ENCODE measurements around the gene NR5A1. TPM values are rescaled to one million over a fixed set of nuclear protein-coding genes. Genes with fewer than 3 reads are reported as not detected.

Gene NR5A1
- total RNA-seq, 6 experiments from 2014 or later = not detected

DNA sequence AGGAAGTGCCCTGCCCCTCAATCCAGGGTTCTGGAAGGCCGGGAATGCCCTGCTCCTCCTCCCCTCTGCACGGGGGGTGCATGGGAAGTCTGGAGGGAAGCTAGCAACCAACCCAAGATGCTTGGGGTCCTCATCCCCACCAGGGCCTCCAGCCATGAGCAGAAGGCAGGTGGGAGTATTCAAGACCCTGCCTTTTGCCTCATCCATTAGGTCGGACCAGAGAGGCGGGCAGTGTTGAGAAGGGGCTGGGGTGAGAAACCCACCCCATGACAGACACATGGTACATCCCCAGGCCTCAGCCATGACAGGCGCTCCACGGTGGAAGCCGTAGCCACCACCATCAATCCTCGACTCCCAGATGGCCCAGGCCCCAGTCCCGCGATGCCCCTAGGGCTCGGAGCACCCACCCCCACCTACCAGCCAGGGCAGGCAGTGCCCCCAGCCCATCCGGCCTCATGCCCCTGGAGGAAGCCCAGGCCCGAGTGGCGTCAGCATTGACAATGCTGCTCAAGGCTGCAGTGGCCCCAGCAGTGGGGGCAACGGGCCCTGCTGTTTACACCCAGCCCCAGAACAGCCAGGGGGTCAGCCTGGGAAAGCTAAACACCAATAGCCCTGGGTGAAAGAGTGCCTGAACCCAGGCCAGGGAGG, 8.6 kb downstream of the NR5A1 start:
- H3K4me1 Mint-ChIP-seq (ENCODE audit: low read depth) = peaks cover under 1% of the 10 kb centered on the region
- peaks cover 70% of the 10 kb centered on the region for H3K27me3 Mint-ChIP-seq (ENCODE audit: insufficient read depth)

DNA sequence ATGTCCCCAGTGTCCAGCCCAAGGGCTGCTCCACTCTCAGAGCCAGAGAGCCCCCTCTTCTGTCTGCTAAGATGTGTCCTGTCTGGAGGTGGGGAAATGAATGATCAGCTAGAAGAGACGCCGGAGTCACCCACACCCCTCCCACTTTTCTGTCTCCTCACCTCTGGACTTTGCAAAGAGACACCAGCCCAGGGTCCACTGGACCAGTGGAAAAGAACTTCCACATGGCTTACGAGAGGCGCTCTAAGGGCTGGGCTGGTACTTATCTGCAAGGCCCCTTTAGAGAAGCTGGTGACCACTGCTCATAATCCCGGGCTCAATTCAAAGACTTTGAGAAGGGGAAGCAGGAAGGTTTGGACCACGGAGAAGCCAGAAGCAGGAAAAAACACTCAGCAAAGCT, 9.2 kb downstream of the NR5A1 start:
- H3K27me3 Mint-ChIP-seq (ENCODE audit: insufficient read depth) = peaks cover 69% of the 10 kb centered on the region
- H3K36me3 Mint-ChIP-seq (ENCODE audit: low read depth) = no peaks in the 10 kb centered on the region
- H3K9me3 Mint-ChIP-seq = no peaks in the 10 kb centered on the region

More for the DNA sequence above, 8.6 kb downstream of the NR5A1 start:
- TF ChIP-seq, protein P1, sequence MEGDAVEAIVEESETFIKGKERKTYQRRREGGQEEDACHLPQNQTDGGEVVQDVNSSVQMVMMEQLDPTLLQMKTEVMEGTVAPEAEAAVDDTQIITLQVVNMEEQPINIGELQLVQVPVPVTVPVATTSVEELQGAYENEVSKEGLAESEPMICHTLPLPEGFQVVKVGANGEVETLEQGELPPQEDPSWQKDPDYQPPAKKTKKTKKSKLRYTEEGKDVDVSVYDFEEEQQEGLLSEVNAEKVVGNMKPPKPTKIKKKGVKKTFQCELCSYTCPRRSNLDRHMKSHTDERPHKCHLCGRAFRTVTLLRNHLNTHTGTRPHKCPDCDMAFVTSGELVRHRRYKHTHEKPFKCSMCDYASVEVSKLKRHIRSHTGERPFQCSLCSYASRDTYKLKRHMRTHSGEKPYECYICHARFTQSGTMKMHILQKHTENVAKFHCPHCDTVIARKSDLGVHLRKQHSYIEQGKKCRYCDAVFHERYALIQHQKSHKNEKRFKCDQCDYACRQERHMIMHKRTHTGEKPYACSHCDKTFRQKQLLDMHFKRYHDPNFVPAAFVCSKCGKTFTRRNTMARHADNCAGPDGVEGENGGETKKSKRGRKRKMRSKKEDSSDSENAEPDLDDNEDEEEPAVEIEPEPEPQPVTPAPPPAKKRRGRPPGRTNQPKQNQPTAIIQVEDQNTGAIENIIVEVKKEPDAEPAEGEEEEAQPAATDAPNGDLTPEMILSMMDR (IDR thresholded peaks at IDR 0.05) = no peak
- Mint-ChIP-seq H3K36me3 (ENCODE audit: low read depth) (no peaks in the 10 kb centered on the region; the same call in 1 of the 2 replicates), H3K4me3 (no peak overlapping the region), H3K9me3 (no peaks in the 10 kb centered on the region), H3K27ac (no peak overlapping the region)
- no peak for DNase-seq

GRCh38 chr9:124497441-124497840, 9.8 kb downstream of the NR5A1 start:
- TF ChIP-seq, protein P1 (IDR thresholded peaks at IDR 0.05) = no peak
- DNase-seq = no peak
- Mint-ChIP-seq H3K4me1 (ENCODE audit: low read depth) (no peaks in the 10 kb centered on the region), H3K27ac (no peak overlapping the region), H3K9me3 (no peaks in the 10 kb centered on the region), H3K27me3 (ENCODE audit: insufficient read depth) (peaks cover 67% of the 10 kb centered on the region), H3K4me3 (no peak overlapping the region), H3K36me3 (ENCODE audit: low read depth) (no peaks in the 10 kb centered on the region)

More for the DNA sequence above, 9.2 kb downstream of the NR5A1 start:
- no peak overlapping the region for H3K4me3 Mint-ChIP-seq
- no peak for DNase-seq
- TF ChIP-seq, protein P1 (IDR thresholded peaks at IDR 0.05) = no peak
- no peak overlapping the region for H3K27ac Mint-ChIP-seq
- no peaks in the 10 kb centered on the region for H3K4me1 Mint-ChIP-seq (ENCODE audit: low read depth)

DNA sequence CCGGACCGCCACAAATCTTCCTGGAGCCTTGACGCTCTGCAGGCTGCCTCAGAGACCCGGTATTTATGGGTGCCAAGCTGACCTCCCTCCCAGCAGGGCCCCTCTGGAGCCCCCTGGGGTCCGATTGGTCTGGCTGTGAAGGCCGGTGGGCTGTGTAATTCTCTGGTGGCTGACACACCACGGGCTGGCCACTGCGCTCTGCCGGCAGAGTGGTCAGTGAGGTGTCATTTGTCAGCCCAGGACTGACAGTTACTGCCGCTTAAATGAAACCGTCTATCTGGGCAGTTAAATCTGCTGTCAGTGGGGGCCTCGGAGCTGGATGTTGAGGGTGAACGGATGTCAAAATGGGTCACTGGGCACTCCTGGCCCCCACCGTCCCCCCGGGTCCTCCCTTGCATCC, 10.7 kb downstream of the NR5A1 start:
- Mint-ChIP-seq H3K27me3 (ENCODE audit: insufficient read depth) (peaks cover 63% of the 10 kb centered on the region), H3K4me3 (no peak overlapping the region), H3K36me3 (ENCODE audit: low read depth) (no peaks in the 10 kb centered on the region), H3K9me3 (no peaks in the 10 kb centered on the region), H3K27ac (no peak overlapping the region), H3K4me1 (ENCODE audit: low read depth) (no peaks in the 10 kb centered on the region)
- TF ChIP-seq, protein P1 (IDR thresholded peaks at IDR 0.05) = no peak
- DNase-seq = no peak

DNA sequence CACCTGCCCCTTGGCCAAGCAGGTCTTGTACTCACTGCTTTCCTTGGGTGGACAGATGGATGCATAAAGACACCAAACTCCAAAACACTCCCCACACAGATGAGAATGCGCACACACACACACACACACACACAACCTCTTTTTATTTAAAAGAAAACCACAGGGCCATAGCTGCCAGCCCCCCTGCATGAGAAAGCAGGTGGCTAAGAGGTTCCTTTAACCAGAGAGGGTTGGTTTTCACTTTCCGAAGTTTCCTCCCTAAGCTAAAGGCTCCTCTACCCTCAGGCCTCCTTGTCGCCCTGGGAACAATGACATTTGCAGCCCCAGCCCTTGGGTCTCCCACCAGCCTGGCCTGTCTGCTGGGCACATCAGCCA, 11.1 kb downstream of the NR5A1 start:
- no peaks in the 10 kb centered on the region for H3K36me3 Mint-ChIP-seq (ENCODE audit: low read depth)

More for the DNA sequence above, 11.1 kb downstream of the NR5A1 start:
- TF ChIP-seq, protein P1 (IDR thresholded peaks at IDR 0.05) = no peak
- Mint-ChIP-seq H3K9me3 (no peaks in the 10 kb centered on the region), H3K4me1 (ENCODE audit: low read depth) (no peaks in the 10 kb centered on the region), H3K27ac (no peak overlapping the region), H3K27me3 (ENCODE audit: insufficient read depth) (peaks cover 59% of the 10 kb centered on the region), H3K4me3 (no peak overlapping the region)
- DNase-seq = no peak

Data from HFFc6 (cell line).